ENCODE results near the gene IL23R. TPM values are rescaled to one million over a fixed set of nuclear protein-coding genes. Genes with fewer than 3 reads are reported as not detected.

Gene IL23R
- total RNA-seq, 1 experiment from 2014 or later, result not detected

DNA sequence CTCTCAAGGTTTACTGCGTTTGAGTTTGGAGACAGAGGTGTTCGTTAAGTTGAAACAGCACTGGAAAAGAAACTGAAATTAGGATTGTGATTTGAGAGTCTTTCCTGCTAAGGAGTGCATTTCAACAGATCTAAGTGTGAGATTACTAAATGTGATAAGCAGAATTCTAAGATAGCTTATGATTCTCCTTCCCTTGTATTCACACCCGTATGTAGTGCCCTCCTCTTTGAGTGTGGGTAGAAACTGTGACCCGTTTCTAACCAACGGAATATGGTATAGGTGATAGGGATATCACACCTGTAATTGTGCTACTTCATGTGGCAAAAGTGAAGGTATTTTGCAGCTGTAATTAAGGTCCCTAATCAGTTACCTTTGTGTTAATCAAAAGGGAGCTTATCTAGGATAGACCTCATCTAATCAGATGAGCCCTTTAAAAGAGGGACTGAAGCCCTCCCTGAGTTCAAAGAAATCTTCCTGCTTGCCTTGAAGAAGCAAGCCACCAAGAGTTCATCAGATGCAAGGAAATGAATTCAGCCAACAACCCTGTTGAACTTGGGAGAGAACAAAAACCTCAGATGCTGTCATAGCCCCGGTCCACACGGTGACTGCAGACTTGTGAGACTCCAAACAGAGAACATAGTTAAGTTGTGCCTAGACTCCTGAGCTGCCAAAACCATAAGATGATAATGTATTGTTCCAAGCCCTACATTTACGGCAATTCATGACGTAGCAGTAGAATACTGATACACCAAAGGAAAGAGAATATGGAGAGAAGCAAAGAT lies 128.8 kb downstream of the IL23R start:
- intact Hi-C loops (cut with micrococcal nuclease), result no loop called here
- H3K9ac ChIP-seq (ENCODE audit: low read length), result no peak overlapping the region
- H3K9me2 ChIP-seq (ENCODE audit: insufficient read depth), result no peaks in the 10 kb centered on the region
- H3K79me2 ChIP-seq (ENCODE audit: insufficient read depth, low read length), result no peaks in the 10 kb centered on the region
- H4K20me1 ChIP-seq (ENCODE audit: insufficient read depth), result no peaks in the 10 kb centered on the region
- TF ChIP-seq CBX3 (IDR thresholded peaks at IDR 0.05; ENCODE audit: low read depth) (no peak), EZH2 (IDR thresholded peaks at IDR 0.05) (no peak), SIN3A (IDR thresholded peaks at IDR 0.05; ENCODE audit: low read depth) (no peak), JUND (IDR thresholded peaks at IDR 0.05) (no peak), EZH2phosphoT487 (IDR thresholded peaks at IDR 0.05; ENCODE audit: borderline replicate concordance) (no peak), SP1 (IDR thresholded peaks at IDR 0.05; ENCODE audit: low read depth) (no peak), SRF (IDR thresholded peaks at IDR 0.05; ENCODE audit: low read depth) (no peak), ZFX (IDR thresholded peaks at IDR 0.05) (no peak), CEBPB (IDR thresholded peaks at IDR 0.05; ENCODE audit: low read depth) (no peak), YY1 (IDR thresholded peaks at IDR 0.05; ENCODE audit: extremely low read depth, insufficient replicate concordance, low read depth, low read length) (no peak), POLR2AphosphoS5 (IDR thresholded peaks at IDR 0.05; ENCODE audit: low read depth, low read length) (no peak), POLR2A (IDR thresholded peaks at IDR 0.05; ENCODE audit: borderline replicate concordance, extremely low read depth, insufficient read depth, insufficient read length) (no peak), ELF1 (IDR thresholded peaks at IDR 0.05; ENCODE audit: borderline replicate concordance, low read depth) (no peak), ZNF274 (IDR thresholded peaks at IDR 0.05; ENCODE audit: low read depth, low read length) (no peak)
- TF ChIP-seq, protein P1, sequence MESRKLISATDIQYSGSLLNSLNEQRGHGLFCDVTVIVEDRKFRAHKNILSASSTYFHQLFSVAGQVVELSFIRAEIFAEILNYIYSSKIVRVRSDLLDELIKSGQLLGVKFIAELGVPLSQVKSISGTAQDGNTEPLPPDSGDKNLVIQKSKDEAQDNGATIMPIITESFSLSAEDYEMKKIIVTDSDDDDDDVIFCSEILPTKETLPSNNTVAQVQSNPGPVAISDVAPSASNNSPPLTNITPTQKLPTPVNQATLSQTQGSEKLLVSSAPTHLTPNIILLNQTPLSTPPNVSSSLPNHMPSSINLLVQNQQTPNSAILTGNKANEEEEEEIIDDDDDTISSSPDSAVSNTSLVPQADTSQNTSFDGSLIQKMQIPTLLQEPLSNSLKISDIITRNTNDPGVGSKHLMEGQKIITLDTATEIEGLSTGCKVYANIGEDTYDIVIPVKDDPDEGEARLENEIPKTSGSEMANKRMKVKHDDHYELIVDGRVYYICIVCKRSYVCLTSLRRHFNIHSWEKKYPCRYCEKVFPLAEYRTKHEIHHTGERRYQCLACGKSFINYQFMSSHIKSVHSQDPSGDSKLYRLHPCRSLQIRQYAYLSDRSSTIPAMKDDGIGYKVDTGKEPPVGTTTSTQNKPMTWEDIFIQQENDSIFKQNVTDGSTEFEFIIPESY (IDR thresholded peaks at IDR 0.05; ENCODE audit: extremely low read depth, insufficient replicate concordance, low read length), result no peak
- TF ChIP-seq, protein P2, sequence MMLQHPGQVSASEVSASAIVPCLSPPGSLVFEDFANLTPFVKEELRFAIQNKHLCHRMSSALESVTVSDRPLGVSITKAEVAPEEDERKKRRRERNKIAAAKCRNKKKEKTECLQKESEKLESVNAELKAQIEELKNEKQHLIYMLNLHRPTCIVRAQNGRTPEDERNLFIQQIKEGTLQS (IDR thresholded peaks at IDR 0.05), result no peak
- TF ChIP-seq, protein P3, sequence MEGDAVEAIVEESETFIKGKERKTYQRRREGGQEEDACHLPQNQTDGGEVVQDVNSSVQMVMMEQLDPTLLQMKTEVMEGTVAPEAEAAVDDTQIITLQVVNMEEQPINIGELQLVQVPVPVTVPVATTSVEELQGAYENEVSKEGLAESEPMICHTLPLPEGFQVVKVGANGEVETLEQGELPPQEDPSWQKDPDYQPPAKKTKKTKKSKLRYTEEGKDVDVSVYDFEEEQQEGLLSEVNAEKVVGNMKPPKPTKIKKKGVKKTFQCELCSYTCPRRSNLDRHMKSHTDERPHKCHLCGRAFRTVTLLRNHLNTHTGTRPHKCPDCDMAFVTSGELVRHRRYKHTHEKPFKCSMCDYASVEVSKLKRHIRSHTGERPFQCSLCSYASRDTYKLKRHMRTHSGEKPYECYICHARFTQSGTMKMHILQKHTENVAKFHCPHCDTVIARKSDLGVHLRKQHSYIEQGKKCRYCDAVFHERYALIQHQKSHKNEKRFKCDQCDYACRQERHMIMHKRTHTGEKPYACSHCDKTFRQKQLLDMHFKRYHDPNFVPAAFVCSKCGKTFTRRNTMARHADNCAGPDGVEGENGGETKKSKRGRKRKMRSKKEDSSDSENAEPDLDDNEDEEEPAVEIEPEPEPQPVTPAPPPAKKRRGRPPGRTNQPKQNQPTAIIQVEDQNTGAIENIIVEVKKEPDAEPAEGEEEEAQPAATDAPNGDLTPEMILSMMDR (IDR thresholded peaks at IDR 0.05 in 2 of 3, conservative IDR thresholded peaks at IDR 0.05 in 1 of 3; ENCODE audit: borderline replicate concordance in 1 of 3, insufficient read depth in 1 of 3, low read depth in 2 of 3, low read length in 2 of 3), result no peak
- no peak overlapping the region for H3K27ac ChIP-seq (ENCODE audit: low read depth, low read length)
- H3K4me1 ChIP-seq (ENCODE audit: control insufficient read depth in 1 of 2, insufficient read depth in 2 of 2, low read length in 2 of 2), result no peaks in the 10 kb centered on the region
- no peaks in the 10 kb centered on the region for H3K9me3 ChIP-seq (ENCODE audit: control insufficient read depth in 1 of 2, insufficient read depth in 1 of 2, low read depth in 1 of 2, low read length in 2 of 2)
- H3K4me2 ChIP-seq (ENCODE audit: low read length), result no peak overlapping the region
- ChIA-PET CTCF (no interaction called here), POLR2A (no interaction called here), RAD21 (ENCODE audit: low non-redundant PET in 1 of 2, low total read pairs in 2 of 2, uncharacterized antibody in 2 of 2, unreplicated experiment in 2 of 2) (no interaction called here)
- ATAC-seq (no peak), DNase-seq (ENCODE audit: low read depth, low spot score) (no peak)
- no peak overlapping the region for H2AFZ ChIP-seq (ENCODE audit: low read depth, low read length, poor library complexity, severe bottlenecking)
- H3K27me3 ChIP-seq (ENCODE audit: insufficient read depth, low read length), result no peaks in the 10 kb centered on the region
- H3K36me3 ChIP-seq (ENCODE audit: control insufficient read depth in 1 of 2, insufficient read depth in 2 of 2, low read length in 2 of 2), result no peaks in the 10 kb centered on the region
- H3K4me3 ChIP-seq (replicated peaks in 1 of 2; ENCODE audit: low read depth in 1 of 2, low read length in 2 of 2), result no peak overlapping the region
- no TSS peak for BruUV-seq (replicated peaks)

Measured in HCT116 (cell line).